OCI-LY1 (cell line): Measurements from ENCODE around the gene BICRAL.

ENCODE experiments used
- CTCF ChIP-seq: fragments of 200-600 bp; sonication (generic), shearing (Covaris generic); IDR thresholded peaks from 2 replicates; pipeline ENCODE4 v1.5.1; 2017; ENCODE audit warnings: mild to moderate bottlenecking, antibody characterized with exemption, low read length, moderate library complexity, mixed read lengths
- EZH2 ChIP-seq: fragments of 200-600 bp; sonication (generic), shearing (Covaris generic); IDR thresholded peaks from 2 replicates; pipeline ENCODE4 v1.8.0; 2017; ENCODE audit warnings: borderline replicate concordance, mixed run types, mild to moderate bottlenecking, antibody characterized with exemption, low read length, moderate library complexity, mixed read lengths

- TF ChIP-seq CTCF (no peak), EZH2 (no peak)
Measured at GRCh38 chr6:42870145-42870936, 88.5 kb downstream of the BICRAL start.
